Liver (tissue), 9 donors: ENCODE results near the gene STAT6. TPM values are rescaled to one million over a fixed set of nuclear protein-coding genes. Genes with fewer than 3 reads are reported as not detected.
"Not testable (repeated sequence)": the region's sequence is repeated elsewhere in the genome, so short reads cannot be mapped to it uniquely, and the experiment has no call there.

Source experiments
- DNase-seq: peaks from one replicate; pipeline ENCODE4 v3.0.0-alpha.2; 2017; ENCODE audit warnings: low spot score
- H3K27ac ChIP-seq, 2 donors: one replicate each; pipeline ENCODE4 v1.7.0; 2013; ENCODE audit warnings: inconsistent platforms in 2 of 2, low read length in 2 of 2, control low read depth in 1 of 2, low read depth in 1 of 2, mild to moderate bottlenecking in 1 of 2
- H3K27me3 ChIP-seq, 4 donors: one replicate each; pipeline versions ENCODE4 v1.6.1 to v1.7.0; 2013; ENCODE audit warnings: low read length in 3 of 4, inconsistent platforms in 1 of 4, mild to moderate bottlenecking in 1 of 4, moderate library complexity in 1 of 4; ENCODE audit not compliant: control insufficient read depth in 4 of 4, insufficient read depth in 4 of 4
- H3K36me3 ChIP-seq, 4 donors: one replicate each; pipeline versions ENCODE4 v1.6.1 to v1.7.0; 2013; ENCODE audit warnings: low read length in 3 of 4, mild to moderate bottlenecking in 3 of 4, low read depth in 1 of 4, moderate library complexity in 1 of 4; ENCODE audit not compliant: control insufficient read depth in 4 of 4, insufficient read depth in 3 of 4
- H3K4me1 ChIP-seq, 4 donors: one replicate each; pipeline versions ENCODE4 v1.6.1 to v1.7.0; 2013; ENCODE audit warnings: low read length in 3 of 4, mild to moderate bottlenecking in 3 of 4, moderate library complexity in 1 of 4; ENCODE audit not compliant: control insufficient read depth in 4 of 4, insufficient read depth in 4 of 4
- H3K4me3 ChIP-seq, 3 donors: one replicate each; pipeline versions ENCODE4 v1.6.1 to v1.7.0; 2013; ENCODE audit warnings: low read length in 3 of 3, control low read depth in 1 of 3, low read depth in 1 of 3, mild to moderate bottlenecking in 1 of 3
- H3K9ac ChIP-seq, 2 donors: one replicate each; pipeline ENCODE4 v1.7.0; 2013; ENCODE audit warnings: low read length in 2 of 2, mild to moderate bottlenecking in 2 of 2, moderate library complexity in 2 of 2, control low read depth in 1 of 2, low read depth in 1 of 2
- H3K9me3 ChIP-seq, 4 donors: one replicate each; pipeline versions ENCODE4 v1.6.1 to v1.7.0; 2013; ENCODE audit warnings: low read length in 3 of 4; ENCODE audit not compliant: control insufficient read depth in 4 of 4
- FOXA2 ChIP-seq: IDR thresholded peaks from 2 replicates; pipeline ENCODE4 v1.6.1; 2016; ENCODE audit warnings: antibody characterized with exemption
- GABPA ChIP-seq, 2 donors: IDR thresholded peaks in 1 of 2; conservative IDR thresholded peaks in 1 of 2; 2 replicates each; pipeline ENCODE4 v1.6.1; 2016; ENCODE audit warnings: antibody characterized with exemption in 2 of 2, mild to moderate bottlenecking in 1 of 2, moderate library complexity in 1 of 2
- HNF4A ChIP-seq, 2 donors: conservative IDR thresholded peaks; 2 replicates each; pipeline ENCODE4 v1.6.1; 2016; ENCODE audit warnings: antibody characterized with exemption in 2 of 2, mild to moderate bottlenecking in 2 of 2
- HNF4G ChIP-seq: IDR thresholded peaks from 2 replicates; pipeline ENCODE4 v1.6.1; 2016; ENCODE audit warnings: antibody characterized with exemption
- JUND ChIP-seq, 2 donors: IDR thresholded peaks; 2 replicates each; pipeline ENCODE4 v1.6.1; 2016; ENCODE audit warnings: antibody characterized with exemption in 2 of 2
- NR2F2 ChIP-seq: IDR thresholded peaks from 2 replicates; pipeline ENCODE4 v1.6.1; 2016; ENCODE audit warnings: antibody characterized with exemption
- RAD21 ChIP-seq, 2 donors: IDR thresholded peaks; 2 replicates each; pipeline ENCODE4 v1.6.1; 2016; ENCODE audit warnings: antibody characterized with exemption in 2 of 2, mild to moderate bottlenecking in 2 of 2
- RXRA ChIP-seq, 2 donors: IDR thresholded peaks; 2 replicates each; pipeline ENCODE4 v1.6.1; 2017 to 2018; ENCODE audit warnings: antibody characterized with exemption in 2 of 2, mild to moderate bottlenecking in 1 of 2
- SP1 ChIP-seq: IDR thresholded peaks from 2 replicates; pipeline ENCODE4 v1.6.1; 2018; ENCODE audit warnings: antibody characterized with exemption, mild to moderate bottlenecking
- WGBS: extraction: QIAGEN DNeasy Blood & Tissue Kit; methylation state at CpG from one replicate; pipeline ENCODE4 v1.1.7; 2013; 5-methylcytosine and 5-hydroxymethylcytosine counted together
- polyA plus RNA-seq, 2 donors: library from polyadenylated mRNA; stranded (reverse) in 1 of 2; unstranded in 1 of 2; fragments of 200-250 nt in 1 of 2; fragments of >200 nt in 1 of 2; fragmentation: Nextera tagmentation in 1 of 2; extraction: Ambion mirVana in 1 of 2; gene quantifications; one replicate each; pipeline versions ENCODE4 v1.2.1 to v1.2.3, GENCODE V29; 2013 to 2015
- total RNA-seq, 2 donors: library from RNA; depleted of rRNA; stranded (reverse); fragments of >200 nt; gene quantifications; one replicate each; pipeline ENCODE4 v1.2.3, GENCODE V29; 2014
- TF ChIP-seq, protein P1 (sequence below): IDR thresholded peaks from 2 replicates; pipeline ENCODE4 v1.6.1; 2016; ENCODE audit warnings: antibody characterized with exemption, mild to moderate bottlenecking
- TF ChIP-seq, protein P2 (sequence below): IDR thresholded peaks from 2 replicates; pipeline ENCODE4 v1.6.1; 2016; ENCODE audit warnings: antibody characterized with exemption
- TF ChIP-seq, protein P3 (sequence below): IDR thresholded peaks from 2 replicates; pipeline ENCODE4 v1.6.1; 2016; ENCODE audit warnings: antibody characterized with exemption
- TF ChIP-seq, protein P4 (sequence below): fragments of 150-350 bp; IDR thresholded peaks from 2 replicates; pipeline ENCODE4 v1.5.1; 2017; ENCODE audit warnings: improper control_type of control experiment, low read depth, low read length; ENCODE audit not compliant: missing input control
- donor health status: healthy.
- donor health status: healthy.
- donor health status: healthy.
- donor health status: healthy.
- donor health status: healthy.

Gene STAT6
- total and polyA plus RNA-seq, 4 donors = 27.4 to 57.4 (median 43.6) TPM

DNA sequence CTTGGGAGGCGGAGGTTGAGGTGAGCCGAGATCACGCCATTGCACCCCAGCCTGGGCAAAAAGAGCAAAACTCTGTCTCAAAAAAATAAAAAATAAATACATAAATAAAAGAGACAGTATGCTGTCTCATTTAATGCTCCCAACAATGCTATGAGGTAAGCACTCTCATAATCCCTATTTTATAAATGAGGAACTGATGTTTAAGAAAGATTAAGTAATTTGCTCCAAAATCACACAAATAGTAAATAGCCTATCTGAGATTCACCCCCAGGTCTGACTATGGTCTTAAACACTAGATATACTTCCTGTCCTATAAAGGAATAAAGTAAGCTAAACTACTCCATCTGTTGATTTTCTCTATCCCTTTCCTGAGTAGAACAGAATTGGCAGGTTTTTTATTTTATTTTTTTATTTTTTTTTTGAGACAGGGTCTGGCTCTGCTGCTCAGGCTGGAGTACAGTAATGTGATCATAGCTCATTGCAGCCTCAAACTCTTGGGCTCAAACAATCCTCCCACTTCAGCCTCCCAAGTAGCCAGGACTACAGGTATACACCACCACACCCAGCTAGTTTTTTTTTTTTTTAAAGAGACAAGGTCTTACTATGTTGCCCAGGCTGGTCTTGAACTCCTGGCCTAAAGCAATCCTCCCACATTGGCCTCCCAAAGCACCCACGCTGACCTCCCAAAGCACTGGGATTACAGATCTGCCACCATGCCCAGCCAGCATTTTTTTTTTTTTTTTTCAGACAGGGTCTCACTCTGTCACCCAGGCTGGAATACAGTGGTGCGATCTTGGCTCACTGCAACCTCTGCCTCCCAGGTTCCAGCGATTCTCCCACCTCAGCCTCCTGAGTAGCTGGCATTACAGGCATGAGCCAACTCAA lies 37.4 kb downstream of the STAT6 start:
- H3K27ac ChIP-seq, H3K9me3 ChIP-seq, DNase-seq, H3K4me3 ChIP-seq, H3K36me3 ChIP-seq, H3K27me3 ChIP-seq, H3K9ac ChIP-seq: not testable (repeated sequence)
- WGBS = 96% methylated on average over 6 of the region's 6 CpGs
- peaks cover 3 to 16% (median 12%) of the 10 kb centered on the region in 4 donors for H3K4me1 ChIP-seq

DNA sequence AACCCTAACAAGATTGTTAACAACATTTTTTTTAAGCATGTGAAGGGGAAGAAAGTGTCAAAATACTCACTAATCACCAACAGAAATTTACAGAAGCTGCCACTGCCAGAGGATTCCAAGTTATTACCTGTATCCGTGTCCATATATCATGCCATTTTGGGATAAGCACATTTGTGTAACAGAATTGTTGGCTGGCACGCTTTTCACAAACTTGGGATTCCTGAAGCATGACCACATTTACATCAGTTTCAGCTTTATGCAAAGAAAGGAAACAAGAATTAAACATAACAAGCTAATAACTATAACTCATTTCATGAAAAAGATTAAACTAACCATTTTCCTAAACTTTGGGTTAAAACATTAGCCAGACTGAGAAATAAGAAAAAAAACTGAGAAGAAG lies 38.5 kb downstream of the STAT6 start:
- H3K9ac ChIP-seq = no peak overlapping the region
- DNase-seq = no peak
- H3K27ac ChIP-seq = no peak overlapping the region
- H3K4me3 ChIP-seq = no peak overlapping the region
- WGBS = 88% methylated on average over 2 of the region's 2 CpGs
- H3K36me3 ChIP-seq = peaks cover 0 to 2% (median 2%) of the 10 kb centered on the region in 4 donors
- TF ChIP-seq SP1 (no peak), HNF4A (conservative IDR thresholded peaks at IDR 0.05) (no peak), NR2F2 (no peak), HNF4G (no peak), JUND (IDR thresholded peaks at IDR 0.05) (no peak), RAD21 (IDR thresholded peaks at IDR 0.05) (no peak), RXRA (IDR thresholded peaks at IDR 0.05) (no peak), GABPA (IDR thresholded peaks at IDR 0.05 in 1 of 2, conservative IDR thresholded peaks at IDR 0.05 in 1 of 2) (no peak)
- TF ChIP-seq, protein P1, sequence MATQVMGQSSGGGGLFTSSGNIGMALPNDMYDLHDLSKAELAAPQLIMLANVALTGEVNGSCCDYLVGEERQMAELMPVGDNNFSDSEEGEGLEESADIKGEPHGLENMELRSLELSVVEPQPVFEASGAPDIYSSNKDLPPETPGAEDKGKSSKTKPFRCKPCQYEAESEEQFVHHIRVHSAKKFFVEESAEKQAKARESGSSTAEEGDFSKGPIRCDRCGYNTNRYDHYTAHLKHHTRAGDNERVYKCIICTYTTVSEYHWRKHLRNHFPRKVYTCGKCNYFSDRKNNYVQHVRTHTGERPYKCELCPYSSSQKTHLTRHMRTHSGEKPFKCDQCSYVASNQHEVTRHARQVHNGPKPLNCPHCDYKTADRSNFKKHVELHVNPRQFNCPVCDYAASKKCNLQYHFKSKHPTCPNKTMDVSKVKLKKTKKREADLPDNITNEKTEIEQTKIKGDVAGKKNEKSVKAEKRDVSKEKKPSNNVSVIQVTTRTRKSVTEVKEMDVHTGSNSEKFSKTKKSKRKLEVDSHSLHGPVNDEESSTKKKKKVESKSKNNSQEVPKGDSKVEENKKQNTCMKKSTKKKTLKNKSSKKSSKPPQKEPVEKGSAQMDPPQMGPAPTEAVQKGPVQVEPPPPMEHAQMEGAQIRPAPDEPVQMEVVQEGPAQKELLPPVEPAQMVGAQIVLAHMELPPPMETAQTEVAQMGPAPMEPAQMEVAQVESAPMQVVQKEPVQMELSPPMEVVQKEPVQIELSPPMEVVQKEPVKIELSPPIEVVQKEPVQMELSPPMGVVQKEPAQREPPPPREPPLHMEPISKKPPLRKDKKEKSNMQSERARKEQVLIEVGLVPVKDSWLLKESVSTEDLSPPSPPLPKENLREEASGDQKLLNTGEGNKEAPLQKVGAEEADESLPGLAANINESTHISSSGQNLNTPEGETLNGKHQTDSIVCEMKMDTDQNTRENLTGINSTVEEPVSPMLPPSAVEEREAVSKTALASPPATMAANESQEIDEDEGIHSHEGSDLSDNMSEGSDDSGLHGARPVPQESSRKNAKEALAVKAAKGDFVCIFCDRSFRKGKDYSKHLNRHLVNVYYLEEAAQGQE = no peak
- TF ChIP-seq, protein P2, sequence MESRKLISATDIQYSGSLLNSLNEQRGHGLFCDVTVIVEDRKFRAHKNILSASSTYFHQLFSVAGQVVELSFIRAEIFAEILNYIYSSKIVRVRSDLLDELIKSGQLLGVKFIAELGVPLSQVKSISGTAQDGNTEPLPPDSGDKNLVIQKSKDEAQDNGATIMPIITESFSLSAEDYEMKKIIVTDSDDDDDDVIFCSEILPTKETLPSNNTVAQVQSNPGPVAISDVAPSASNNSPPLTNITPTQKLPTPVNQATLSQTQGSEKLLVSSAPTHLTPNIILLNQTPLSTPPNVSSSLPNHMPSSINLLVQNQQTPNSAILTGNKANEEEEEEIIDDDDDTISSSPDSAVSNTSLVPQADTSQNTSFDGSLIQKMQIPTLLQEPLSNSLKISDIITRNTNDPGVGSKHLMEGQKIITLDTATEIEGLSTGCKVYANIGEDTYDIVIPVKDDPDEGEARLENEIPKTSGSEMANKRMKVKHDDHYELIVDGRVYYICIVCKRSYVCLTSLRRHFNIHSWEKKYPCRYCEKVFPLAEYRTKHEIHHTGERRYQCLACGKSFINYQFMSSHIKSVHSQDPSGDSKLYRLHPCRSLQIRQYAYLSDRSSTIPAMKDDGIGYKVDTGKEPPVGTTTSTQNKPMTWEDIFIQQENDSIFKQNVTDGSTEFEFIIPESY = no peak
- TF ChIP-seq, protein P3, sequence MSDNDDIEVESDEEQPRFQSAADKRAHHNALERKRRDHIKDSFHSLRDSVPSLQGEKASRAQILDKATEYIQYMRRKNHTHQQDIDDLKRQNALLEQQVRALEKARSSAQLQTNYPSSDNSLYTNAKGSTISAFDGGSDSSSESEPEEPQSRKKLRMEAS = no peak
- no peaks in the 10 kb centered on the region for H3K27me3 ChIP-seq
- H3K4me1 ChIP-seq = peaks cover 3 to 7% (median 5%) of the 10 kb centered on the region in 4 donors
- H3K9me3 ChIP-seq = no peaks in the 10 kb centered on the region

DNA sequence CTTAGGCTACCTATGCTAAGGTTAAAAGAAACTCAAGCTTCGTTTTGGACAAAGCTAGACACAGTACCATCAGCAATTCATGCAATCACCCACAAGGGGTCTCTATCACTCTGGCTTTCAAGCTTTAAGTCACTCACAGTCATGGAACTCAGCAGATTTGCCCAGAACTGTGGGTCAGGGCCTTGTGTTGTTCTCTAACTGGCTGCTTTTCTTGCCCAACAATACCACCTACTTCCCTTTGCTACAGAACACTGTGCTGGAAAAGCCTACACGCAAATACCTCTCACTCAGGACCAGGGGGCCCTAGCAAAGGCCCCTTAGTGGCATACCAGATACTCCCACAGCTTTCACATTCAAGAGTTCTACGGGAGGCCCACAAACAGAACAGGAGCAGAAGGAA lies 41.6 kb downstream of the STAT6 start:
- Histone ChIP-seq H3K9ac (peak overlapping the region; percentile 17 to 61), H3K4me3 (no peak overlapping the region), H3K36me3 (peaks cover 0 to 2% (median 2%) of the 10 kb centered on the region in 4 donors), H3K9me3 (no peaks in the 10 kb centered on the region), H3K4me1 (peaks cover 1 to 5% (median 4%) of the 10 kb centered on the region in 4 donors), H3K27ac (peak overlapping the region; percentile 43 to 84), H3K27me3 (no peaks in the 10 kb centered on the region)
- peak; percentile 62 for DNase-seq
- 21% methylated on average over 3 of the region's 3 CpGs for WGBS
- TF ChIP-seq, protein P3 = peak; percentile 17
- peak; percentile 63 for TF ChIP-seq SP1
- peak; percentile 34 to 62 for TF ChIP-seq RXRA (IDR thresholded peaks at IDR 0.05)
- TF ChIP-seq, protein P4, sequence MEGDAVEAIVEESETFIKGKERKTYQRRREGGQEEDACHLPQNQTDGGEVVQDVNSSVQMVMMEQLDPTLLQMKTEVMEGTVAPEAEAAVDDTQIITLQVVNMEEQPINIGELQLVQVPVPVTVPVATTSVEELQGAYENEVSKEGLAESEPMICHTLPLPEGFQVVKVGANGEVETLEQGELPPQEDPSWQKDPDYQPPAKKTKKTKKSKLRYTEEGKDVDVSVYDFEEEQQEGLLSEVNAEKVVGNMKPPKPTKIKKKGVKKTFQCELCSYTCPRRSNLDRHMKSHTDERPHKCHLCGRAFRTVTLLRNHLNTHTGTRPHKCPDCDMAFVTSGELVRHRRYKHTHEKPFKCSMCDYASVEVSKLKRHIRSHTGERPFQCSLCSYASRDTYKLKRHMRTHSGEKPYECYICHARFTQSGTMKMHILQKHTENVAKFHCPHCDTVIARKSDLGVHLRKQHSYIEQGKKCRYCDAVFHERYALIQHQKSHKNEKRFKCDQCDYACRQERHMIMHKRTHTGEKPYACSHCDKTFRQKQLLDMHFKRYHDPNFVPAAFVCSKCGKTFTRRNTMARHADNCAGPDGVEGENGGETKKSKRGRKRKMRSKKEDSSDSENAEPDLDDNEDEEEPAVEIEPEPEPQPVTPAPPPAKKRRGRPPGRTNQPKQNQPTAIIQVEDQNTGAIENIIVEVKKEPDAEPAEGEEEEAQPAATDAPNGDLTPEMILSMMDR = peak; percentile 98
- TF ChIP-seq FOXA2 = no peak
- TF ChIP-seq, protein P1 = no peak
- TF ChIP-seq HNF4G = no peak
- peak in 1 of 2 donors; percentile 37 for TF ChIP-seq HNF4A (conservative IDR thresholded peaks at IDR 0.05)
- TF ChIP-seq GABPA (IDR thresholded peaks at IDR 0.05 in 1 of 2, conservative IDR thresholded peaks at IDR 0.05 in 1 of 2) = no peak
